ENCODE measurements around the gene WDFY3. TPM values are rescaled to one million over a fixed set of nuclear protein-coding genes. Genes with fewer than 3 reads are reported as not detected.

WDFY3 gene
- total and polyA plus RNA-seq, 2 experiments from 2014 or later = 7.7 to 55.9 TPM

DNA sequence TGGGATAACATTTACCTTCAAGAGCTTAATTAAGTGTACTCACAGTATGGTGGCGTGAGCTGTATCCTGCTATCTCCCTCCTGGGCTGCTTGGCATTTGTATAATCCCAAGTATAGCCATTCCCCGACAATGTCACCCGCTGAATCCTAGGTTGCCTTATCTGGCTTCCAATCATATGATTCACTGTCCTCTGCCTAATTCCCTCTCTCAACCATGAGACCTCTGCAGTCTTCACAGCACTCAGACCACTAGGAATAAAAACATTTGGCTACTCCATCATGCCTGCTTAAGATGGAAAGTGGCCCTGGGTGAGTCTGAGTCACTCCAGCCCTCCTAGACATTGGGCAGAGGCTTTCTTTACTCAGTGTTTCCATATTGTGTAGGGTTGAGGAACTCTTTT is 28.9 kb upstream of the WDFY3 start:
- 68% methylated on average over 3 of the region's 3 CpGs for WGBS (ENCODE audit: low lambda C conversion rate, missing lambda C conversion rate)

DNA sequence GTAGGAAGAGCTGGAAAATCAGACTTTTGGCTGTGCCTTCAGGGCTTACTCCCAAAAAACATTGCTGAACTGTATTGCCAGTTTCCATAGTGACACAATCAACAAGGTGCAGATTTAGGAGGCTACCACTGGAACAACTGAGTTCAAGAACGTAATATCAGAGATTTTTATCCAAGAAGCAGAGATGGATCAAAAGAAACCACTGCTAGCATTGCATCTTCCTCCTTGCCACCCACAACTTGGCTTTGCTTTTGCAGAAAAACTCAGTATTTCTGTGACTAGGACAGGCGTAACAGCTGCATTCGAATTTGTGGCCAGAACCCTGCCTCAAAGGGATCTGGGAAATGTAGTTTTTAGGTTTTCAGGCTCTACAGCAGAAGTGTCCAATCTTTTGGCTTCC is 27.8 kb upstream of the WDFY3 start:
- DNase-seq (ENCODE audit: low spot score) = no peak
- Histone ChIP-seq H3K4me2 (no peak overlapping the region), H3K4me3 (no peak overlapping the region), H4K20me1 (ENCODE audit: insufficient read depth, poor library complexity, severe bottlenecking) (no peaks in the 10 kb centered on the region), H3K36me3 (replicated peaks; ENCODE audit: insufficient read depth, low read depth) (no peaks in the 10 kb centered on the region), H2AFZ (no peak overlapping the region), H3K9me3 (ENCODE audit: low read depth) (no peaks in the 10 kb centered on the region), H3K27ac (no peak overlapping the region), H3K9me2 (replicated peaks; ENCODE audit: insufficient read depth) (no peaks in the 10 kb centered on the region), H3K27me3 (no peaks in the 10 kb centered on the region), H3K4me1 (ENCODE audit: insufficient read depth) (no peaks in the 10 kb centered on the region), H3K79me2 (no peaks in the 10 kb centered on the region)
- TF ChIP-seq EZH2 (IDR thresholded peaks at IDR 0.05; ENCODE audit: borderline replicate concordance) (no peak), EZH2phosphoT487 (IDR thresholded peaks at IDR 0.05; ENCODE audit: low read depth, severe bottlenecking, unreplicated experiment) (no peak), CTCF (IDR thresholded peaks at IDR 0.05; ENCODE audit: poor library complexity) (no peak)
- 54% methylated on average over 3 of the region's 3 CpGs for WGBS (ENCODE audit: low lambda C conversion rate, missing lambda C conversion rate)

More for the DNA sequence above, 28.9 kb upstream of the WDFY3 start:
- no peaks in the 10 kb centered on the region for H3K9me3 ChIP-seq (ENCODE audit: low read depth)
- TF ChIP-seq EZH2 (IDR thresholded peaks at IDR 0.05; ENCODE audit: borderline replicate concordance) (no peak), EZH2phosphoT487 (IDR thresholded peaks at IDR 0.05; ENCODE audit: low read depth, severe bottlenecking, unreplicated experiment) (no peak), CTCF (IDR thresholded peaks at IDR 0.05; ENCODE audit: poor library complexity) (no peak)
- no peak for DNase-seq (ENCODE audit: low spot score)
- H3K4me2 ChIP-seq = no peak overlapping the region
- H4K20me1 ChIP-seq (ENCODE audit: insufficient read depth, poor library complexity, severe bottlenecking) = no peaks in the 10 kb centered on the region
- H3K4me1 ChIP-seq (ENCODE audit: insufficient read depth) = no peaks in the 10 kb centered on the region
- no peaks in the 10 kb centered on the region for H3K9me2 ChIP-seq (replicated peaks; ENCODE audit: insufficient read depth)
- H3K79me2 ChIP-seq = no peaks in the 10 kb centered on the region
- no peak overlapping the region for H3K27ac ChIP-seq
- no peaks in the 10 kb centered on the region for H3K27me3 ChIP-seq
- no peaks in the 10 kb centered on the region for H3K36me3 ChIP-seq (replicated peaks; ENCODE audit: insufficient read depth, low read depth)
- no peak overlapping the region for H2AFZ ChIP-seq
- H3K4me3 ChIP-seq = no peak overlapping the region

DNA sequence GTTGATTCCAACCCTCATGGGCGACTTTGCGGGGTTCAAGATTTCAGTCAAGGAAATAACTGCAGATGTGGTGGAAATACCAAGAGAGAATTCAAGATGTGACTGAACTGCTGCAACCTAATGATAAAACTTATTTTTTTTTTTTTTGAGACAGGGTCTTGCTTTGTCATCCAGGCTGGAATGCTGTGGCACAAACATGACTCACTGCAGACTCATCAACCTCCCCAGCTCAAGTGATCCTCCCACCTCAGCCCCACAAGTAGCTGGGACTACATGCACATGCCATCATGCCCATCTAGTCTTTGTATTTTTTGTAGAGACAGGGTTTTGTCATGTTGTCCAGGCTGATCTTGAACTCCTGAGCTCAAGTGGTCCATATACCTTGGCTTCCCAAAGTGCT is 19.5 kb upstream of the WDFY3 start:
- no peak overlapping the region for H3K27ac ChIP-seq
- H3K4me2 ChIP-seq = no peak overlapping the region
- H3K36me3 ChIP-seq (replicated peaks; ENCODE audit: insufficient read depth, low read depth) = no peaks in the 10 kb centered on the region
- TF ChIP-seq EZH2 (IDR thresholded peaks at IDR 0.05; ENCODE audit: borderline replicate concordance) (no peak), CTCF (IDR thresholded peaks at IDR 0.05; ENCODE audit: poor library complexity) (no peak), EZH2phosphoT487 (IDR thresholded peaks at IDR 0.05; ENCODE audit: low read depth, severe bottlenecking, unreplicated experiment) (no peak)
- H3K9me3 ChIP-seq (ENCODE audit: low read depth) = no peaks in the 10 kb centered on the region
- no peak overlapping the region for H2AFZ ChIP-seq
- H3K4me1 ChIP-seq (ENCODE audit: insufficient read depth) = no peaks in the 10 kb centered on the region
- no peak for DNase-seq (ENCODE audit: low spot score)
- no peaks in the 10 kb centered on the region for H3K79me2 ChIP-seq
- H3K4me3 ChIP-seq = no peak overlapping the region
- WGBS (ENCODE audit: low lambda C conversion rate, missing lambda C conversion rate) = 93% methylated on average over 2 of the region's 2 CpGs
- no peaks in the 10 kb centered on the region for H4K20me1 ChIP-seq (ENCODE audit: insufficient read depth, poor library complexity, severe bottlenecking)
- no peaks in the 10 kb centered on the region for H3K9me2 ChIP-seq (replicated peaks; ENCODE audit: insufficient read depth)
- H3K27me3 ChIP-seq = no peaks in the 10 kb centered on the region

DNA sequence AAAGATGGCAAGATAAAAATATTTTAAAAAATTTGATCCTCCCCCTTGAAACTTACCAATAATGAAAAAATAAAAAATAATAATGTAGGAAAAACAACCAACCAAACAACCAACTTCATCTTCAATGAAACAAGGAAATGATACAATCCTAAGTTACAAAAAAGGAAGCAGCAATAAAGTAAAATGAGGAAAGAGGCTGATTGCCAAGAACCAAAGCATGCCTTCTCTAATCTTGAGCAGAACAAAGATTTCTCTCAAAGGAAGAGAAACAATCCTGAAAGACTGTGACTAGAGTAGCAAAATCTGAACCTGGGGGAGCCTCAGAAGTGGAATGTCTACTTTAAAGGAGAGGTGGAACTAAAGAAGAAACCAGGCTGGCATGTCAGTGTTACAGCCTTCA is 10.9 kb upstream of the WDFY3 start:
- Histone ChIP-seq H3K79me2 (no peaks in the 10 kb centered on the region), H3K9me2 (replicated peaks; ENCODE audit: insufficient read depth) (no peaks in the 10 kb centered on the region), H3K9me3 (ENCODE audit: low read depth) (no peaks in the 10 kb centered on the region), H4K20me1 (ENCODE audit: insufficient read depth, poor library complexity, severe bottlenecking) (no peaks in the 10 kb centered on the region), H2AFZ (no peak overlapping the region), H3K27me3 (no peaks in the 10 kb centered on the region), H3K4me2 (no peak overlapping the region), H3K4me3 (no peak overlapping the region), H3K27ac (no peak overlapping the region), H3K36me3 (replicated peaks; ENCODE audit: insufficient read depth, low read depth) (no peaks in the 10 kb centered on the region), H3K4me1 (ENCODE audit: insufficient read depth) (no peaks in the 10 kb centered on the region)
- no peak for DNase-seq (ENCODE audit: low spot score)
- TF ChIP-seq EZH2 (IDR thresholded peaks at IDR 0.05; ENCODE audit: borderline replicate concordance) (no peak), EZH2phosphoT487 (IDR thresholded peaks at IDR 0.05; ENCODE audit: low read depth, severe bottlenecking, unreplicated experiment) (no peak), CTCF (IDR thresholded peaks at IDR 0.05; ENCODE audit: poor library complexity) (no peak)

Measured in hepatocyte (in vitro differentiated cells).